Bone marrow (tissue), 2 donors: Measurements from ENCODE around the gene CMC2.

Source experiments
- DNase-seq, 2 donors: peaks; one replicate each; lab custom pipeline; 2025; lab: John Stamatoyannopoulos, UW

CMC2 gene

GRCh38 chr16:81006813-81007695 is at the start of gene CMC2, which contains the start of gene CENPN:
Gene CMC2, minus strand, starts transcription at chr16:81006885. Its CDS starts 9,491 bp downstream, at chr16:80997394.
Gene CENPN, plus strand, starts transcription at chr16:81007214. Its CDS starts 4,726 bp downstream, at chr16:81011940.
- peak; percentile 96 to 100 for DNase-seq

GRCh38 chr16:81053761-81054160 is 47.1 kb upstream of the CMC2 start:
- no peak for DNase-seq

GRCh38 chr16:81042821-81043220 is 36.1 kb upstream of the CMC2 start:
- no peak for DNase-seq

- no peak for DNase-seq
These were observed 35.0 kb upstream of the CMC2 start for GRCh38 chr16:81041696-81042095.

GRCh38 chr16:81040842-81041241 is 34.2 kb upstream of the CMC2 start:
- no peak for DNase-seq

DNA sequence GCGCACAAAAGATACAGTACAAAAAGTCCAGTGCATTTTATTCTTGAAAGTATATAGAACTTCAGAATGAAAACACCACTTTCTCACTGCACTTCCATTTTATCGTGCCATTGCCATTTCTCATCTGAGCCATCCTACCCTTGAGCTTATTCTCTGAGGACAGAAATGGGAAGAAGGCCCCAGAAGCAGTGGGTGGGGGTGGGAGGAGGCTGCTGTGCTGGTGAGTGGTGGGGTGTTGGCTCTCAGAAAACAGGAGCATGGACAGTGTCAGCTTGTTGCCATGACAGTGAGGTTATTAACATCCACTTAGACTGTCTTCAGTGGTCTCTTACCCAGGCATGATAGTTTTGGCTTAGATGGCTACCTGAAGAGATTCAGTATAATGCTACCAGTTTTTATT is 33.4 kb upstream of the CMC2 start:
- DNase-seq: no peak

DNA sequence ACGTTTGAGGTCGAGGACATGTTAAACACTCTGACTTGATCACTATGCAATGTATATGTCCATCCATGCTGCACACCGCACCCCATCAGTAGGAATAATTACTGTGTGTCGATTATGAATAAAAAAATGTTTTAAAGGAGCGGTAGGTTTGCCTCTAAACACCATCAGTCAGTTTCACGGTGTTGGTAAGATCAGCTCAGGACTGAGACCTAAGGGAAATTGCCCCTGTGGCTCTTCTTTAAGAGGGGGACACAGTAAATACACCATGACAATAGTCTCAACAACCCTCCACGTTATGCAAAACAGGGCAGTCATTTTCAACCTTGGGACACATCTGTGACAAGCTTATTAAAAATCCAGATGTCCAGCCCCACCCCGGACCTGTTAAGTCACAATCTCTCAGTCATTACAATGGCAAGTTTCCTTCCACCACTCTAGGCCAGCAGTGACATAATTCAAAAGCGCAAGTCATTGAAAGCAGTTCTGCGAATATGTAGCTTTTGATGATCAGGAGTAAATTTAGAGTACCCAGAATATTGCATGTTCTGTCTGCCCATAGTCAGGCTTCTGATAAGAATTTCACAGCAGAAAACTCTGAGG is 30.2 kb upstream of the CMC2 start:
- no peak for DNase-seq

- DNase-seq: peak in 1 of 2 donors; percentile 44
These were observed 29.5 kb upstream of the CMC2 start for GRCh38 chr16:81035975-81036750.

DNA sequence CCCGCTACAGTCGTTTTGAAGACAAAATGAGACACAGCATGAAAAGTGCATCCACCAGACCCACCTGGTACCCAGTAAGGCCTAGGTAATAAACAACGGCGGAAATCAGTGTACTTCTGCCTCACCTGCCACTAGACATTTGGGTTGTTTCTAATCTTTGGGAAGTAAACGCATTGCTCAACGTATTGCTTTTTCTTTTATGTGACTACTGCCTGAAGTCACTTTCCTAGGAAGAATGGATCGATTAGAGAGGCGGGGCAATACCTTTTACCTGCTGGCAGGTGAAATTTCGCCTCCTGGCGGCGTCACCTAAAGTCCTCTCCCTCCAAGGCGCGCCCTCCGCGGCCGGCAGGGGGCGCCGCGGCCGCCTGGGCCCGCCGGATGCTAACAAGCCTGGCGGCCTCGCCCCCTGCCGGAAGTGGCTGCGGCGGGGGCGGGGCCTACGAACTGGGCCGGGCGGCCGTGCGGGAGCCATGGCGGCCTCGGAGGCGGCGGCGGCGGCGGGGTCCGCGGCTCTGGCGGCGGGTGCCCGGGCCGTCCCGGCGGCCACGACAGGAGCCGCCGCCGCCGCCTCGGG is 28.8 kb upstream of the CMC2 start, which contains the start of gene ATMIN:
Gene ATMIN (plus strand): TSS at position 445 of the 577 bp plus-strand sequence. CDS start 29 bp downstream, at position 474.
- peak; percentile 11 to 55 for DNase-seq

DNA sequence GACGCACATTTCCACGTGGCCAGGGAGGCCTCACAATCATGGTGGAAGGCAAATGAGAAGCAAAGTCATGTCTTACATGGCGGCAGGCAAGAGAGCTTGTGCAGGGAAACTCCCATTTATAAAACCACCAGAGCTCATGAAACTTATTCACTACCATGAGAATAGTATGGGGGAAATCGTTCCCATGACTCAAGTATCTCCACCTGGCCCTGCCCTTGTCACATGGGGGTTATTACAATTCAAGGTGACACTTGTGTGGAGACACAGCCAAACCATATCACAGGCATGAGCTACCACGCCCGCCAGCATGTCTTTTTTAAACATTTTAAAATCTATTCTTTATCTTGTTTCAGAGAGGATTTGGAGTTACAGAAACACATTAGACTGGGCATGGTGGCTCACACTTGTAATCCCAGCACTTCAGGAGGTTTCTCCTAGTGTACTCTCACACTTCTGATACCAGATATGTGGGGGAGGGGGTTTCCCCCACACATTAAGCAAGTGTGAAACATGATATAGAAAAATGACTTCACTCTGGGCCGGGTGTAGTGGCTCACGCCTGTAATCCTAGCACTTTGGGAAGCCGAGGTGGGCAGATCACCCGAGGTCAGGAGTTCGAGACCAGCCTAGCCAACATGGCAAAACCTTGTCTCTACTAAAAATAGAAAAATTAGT is 23.4 kb upstream of the CMC2 start:
- no peak for DNase-seq

DNA sequence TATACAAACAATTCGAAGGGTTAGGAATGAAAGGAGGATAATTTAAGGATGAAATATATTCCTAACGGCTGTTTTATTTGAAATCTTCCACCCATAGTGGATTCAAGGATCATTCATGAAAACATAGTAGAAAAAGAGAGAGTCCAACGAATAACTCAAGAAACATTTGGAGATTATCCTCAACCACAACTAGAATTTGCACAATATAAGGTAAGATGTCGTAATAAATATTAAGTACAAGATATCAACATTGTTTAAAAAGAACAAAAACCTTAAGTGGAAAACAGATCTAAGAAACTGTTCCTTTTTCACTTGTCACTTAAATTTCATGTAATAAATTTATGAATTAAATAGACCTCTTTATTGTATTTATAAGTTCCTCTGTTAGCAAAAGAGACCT is 19.7 kb upstream of the CMC2 start:
- DNase-seq: no peak

DNA sequence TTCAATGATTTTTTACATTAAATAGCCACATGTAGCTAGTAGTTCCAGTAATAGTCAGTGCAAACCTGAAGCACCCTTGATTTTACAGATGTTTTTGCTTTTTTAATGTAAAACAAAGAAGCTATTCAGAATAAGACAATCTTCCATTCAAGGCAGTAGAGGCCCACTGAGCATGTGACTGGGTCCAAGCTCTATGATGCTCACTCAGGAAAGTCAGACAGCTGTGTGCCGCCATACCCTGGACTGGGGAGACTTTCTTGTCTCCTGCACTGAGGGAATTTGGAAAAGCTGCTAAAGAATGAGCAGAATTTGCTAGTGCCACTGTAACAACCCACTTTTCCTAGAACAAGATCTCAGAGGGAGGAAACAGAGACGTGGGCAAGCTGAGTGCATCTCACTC is 11.8 kb upstream of the CMC2 start:
- DNase-seq: no peak

DNA sequence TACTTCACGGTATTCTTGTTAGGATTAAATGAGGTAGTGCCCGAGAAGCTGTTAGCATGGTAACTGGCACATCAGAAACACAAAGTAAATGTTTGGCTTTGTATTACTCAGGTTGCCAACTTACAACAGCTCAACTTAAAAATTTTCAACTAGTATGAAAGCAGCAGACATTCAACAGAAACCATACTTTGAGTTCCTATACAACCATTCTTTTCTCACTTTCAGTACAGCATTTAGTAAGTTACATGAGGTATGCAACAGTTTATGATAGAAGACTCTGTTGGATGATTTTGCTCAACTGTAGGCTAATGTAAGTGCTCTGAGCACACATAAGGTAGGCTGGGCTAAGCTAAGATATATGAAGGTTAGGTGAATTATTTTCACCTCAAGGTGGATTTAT is 8.0 kb upstream of the CMC2 start:
- no peak for DNase-seq

DNA sequence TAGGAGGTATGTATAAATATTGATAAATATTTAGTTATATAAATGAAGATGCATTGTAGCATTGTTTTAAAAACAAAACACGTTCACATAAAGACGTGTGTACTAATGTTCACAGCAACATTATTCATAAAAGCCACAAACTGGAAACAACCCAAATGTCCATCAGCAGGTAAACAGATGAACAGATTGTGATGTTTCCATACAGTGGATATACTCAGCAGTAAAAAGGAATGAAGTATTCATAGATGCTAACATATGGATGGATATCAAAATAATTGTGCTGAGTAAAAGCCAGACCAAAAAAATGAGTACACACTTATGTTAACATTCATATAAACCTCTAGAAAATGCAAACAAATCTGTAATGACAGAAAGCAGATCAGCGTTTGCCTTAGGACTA is 6.3 kb upstream of the CMC2 start:
- no peak for DNase-seq

DNA sequence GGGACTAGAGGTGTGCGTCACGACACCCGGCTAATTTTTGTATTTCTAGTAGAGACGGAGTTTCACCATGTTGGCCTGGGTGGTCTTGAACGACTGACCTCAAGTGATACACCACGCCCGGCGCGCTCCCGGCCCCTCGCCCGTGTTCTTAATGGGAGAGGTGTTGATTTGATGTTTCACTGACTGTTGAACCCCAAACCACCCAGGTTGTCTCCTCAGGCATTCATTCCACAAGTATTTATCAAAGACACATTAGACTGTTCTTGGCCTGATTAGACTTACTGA is 1.8 kb upstream of the CMC2 start:
- no peak for DNase-seq

DNA sequence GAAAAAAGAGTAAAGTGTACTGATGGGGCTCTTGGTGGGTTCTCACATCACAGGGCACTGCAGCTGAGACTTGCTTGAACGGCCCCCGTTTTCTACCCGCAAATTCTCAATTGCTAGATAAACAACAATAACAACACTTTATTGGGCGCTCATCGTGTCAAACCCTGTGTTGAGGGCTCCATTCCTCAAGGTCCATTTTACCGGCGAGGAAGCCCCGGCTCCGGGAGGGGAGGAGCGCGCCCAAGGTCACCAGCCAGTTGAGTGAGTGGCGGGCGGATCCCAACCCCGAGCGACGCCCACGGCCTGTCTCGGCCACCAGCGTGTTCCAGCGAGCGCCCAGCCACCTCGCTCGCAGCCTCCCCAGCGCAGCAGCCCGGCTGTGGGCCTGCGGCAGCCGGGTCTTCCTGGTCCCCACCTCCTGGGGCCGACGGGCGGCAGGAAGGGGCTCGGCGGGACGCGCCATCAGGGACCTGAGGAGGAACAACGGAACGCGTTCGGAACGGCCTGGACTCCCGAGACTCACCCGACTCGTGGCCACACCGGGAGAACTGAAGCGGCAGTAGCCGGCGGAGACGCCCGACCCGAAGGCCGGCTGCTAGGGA is 373 bp downstream of the CMC2 start:
- DNase-seq: peak in 1 of 2 donors; percentile 84

DNA sequence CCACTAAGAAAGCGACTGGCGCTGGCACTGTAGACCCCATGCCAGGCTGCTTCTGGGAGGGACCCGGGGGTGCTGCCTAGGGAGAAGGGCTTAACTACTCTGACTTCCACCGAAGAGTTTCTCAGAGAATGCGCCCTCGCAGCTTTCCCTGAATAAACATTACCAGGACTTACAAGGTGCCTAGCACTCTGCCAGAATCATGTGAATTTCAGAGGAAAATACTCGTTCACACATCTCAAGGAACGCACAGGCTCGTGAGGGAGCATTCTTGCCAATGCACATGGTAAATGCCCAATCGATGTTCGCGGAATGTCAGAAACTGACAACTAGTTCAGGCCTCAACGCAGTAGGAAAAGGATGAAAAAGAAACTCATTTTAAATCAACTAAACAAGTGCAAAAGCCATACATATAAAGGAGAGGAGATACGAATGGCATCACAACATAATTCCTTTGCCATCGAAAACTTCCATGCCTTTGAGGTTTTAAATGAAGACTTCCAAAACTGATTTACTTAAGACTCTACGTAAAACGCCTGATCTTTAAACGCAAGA is 999 bp downstream of the CMC2 start:
- no peak for DNase-seq

DNA sequence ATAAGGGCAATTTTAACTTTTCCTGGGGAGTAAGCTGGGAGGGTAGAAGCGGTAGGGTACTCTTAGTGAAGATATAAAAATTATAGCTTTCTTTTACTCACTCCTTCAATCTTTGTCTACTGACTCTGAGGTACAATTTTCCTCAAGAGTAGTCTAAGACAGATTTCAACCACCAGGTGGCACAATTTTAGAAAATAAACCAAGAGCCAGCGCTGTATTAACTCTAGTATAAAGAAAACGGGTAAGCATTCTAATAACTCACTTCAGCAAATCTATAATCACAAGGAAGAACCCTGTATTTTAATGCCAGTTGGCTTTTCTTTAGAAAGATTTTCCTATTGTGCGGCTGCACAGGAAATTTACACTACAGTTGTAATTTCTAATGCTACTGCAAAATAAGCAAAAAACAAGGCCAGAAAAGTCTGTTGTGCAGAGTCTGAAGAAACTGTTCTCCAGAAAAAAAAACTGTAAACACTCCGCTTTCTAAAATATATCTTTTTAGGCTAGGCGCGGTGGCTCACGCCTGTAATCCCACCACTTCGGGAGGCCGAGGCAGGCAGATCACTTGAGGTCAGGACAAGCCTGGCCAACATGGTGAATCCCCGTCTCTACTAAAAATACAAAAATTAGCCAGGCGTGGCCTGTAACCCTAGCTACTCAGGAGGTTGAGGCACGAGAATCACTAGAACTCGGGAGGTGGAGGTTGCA is 1.9 kb downstream of the CMC2 start:
- peak in 1 of 2 donors; percentile 49 for DNase-seq

GRCh38 chr16:81003610-81004460 is 2.9 kb downstream of the CMC2 start:
- DNase-seq: no peak
